OCI-LY3 (cell line): Measurements from ENCODE around the gene EDAR.

Source experiments
- CTCF ChIP-seq: fragments of 200-600, 300-600 bp; sonication (generic); IDR thresholded peaks from 2 replicates; pipeline ENCODE4 v1.5.1; 2014; ENCODE audit warnings: antibody characterized with exemption, low read length, low read depth
- EZH2phosphoT487 ChIP-seq: fragments of 200-600 bp; shearing (Covaris generic); IDR thresholded peaks from 2 replicates; pipeline ENCODE4 v1.6.1; 2018; ENCODE audit warnings: antibody characterized with exemption, mixed run types, low read depth

DNA sequence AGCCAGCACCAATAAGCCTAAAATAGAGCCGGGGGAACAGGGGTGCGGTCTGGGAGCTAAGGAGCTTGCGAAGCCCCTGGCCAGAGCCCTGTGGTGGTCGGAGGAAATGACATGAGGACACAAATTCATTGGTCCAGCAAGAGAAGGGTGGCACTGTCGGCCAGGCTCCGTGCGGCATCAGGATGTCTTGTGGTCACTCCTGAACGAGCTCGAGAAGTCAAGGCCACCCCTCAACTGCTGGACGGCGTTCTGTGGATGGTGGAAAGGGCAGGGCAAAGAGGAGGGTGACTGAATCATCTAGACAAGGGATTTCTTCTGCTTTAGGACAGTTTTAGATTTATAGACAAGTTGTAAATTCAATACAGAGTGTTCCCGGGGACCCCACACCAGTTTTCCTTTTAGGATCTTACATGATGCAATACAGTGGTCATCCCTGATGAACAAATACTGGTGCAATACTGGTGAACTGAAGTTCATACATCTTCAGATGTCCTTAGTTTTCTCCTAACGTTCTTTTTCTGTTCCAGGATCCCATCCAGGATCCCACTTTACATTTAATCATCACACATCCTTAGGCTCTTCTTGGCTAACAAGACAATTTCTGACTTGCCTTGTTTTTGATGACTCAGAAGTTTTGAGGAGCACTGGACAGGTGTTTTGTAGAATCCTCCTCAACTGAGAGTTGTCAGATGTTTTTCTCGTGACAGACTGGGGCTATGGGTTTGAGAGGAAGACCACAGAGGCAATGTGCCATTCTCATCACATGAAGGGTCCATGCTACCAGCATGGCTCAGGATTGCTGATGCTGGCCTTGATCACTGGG, 13.2 kb downstream of the EDAR start:
- TF ChIP-seq CTCF = no peak
- no peak for TF ChIP-seq EZH2phosphoT487
